Measurements from ENCODE around the gene UBE2E2. TPM values are rescaled to one million over a fixed set of nuclear protein-coding genes. Genes with fewer than 3 reads are reported as not detected.

UBE2E2 gene
- polyA plus RNA-seq, 1 donor (not counting 4 experiments of a cell fraction or from before 2014, with no cell fraction given), result 63.2 TPM

- DNase-seq (ENCODE audit: low read depth, low spot score) (no peak), FAIRE-seq (no peak)
- no peak overlapping the region for H3K4me2 ChIP-seq (ENCODE audit: control insufficient read depth, extremely low read depth, insufficient read depth, low read depth, low read length)
- no peaks in the 10 kb centered on the region for H3K4me1 ChIP-seq (ENCODE audit: control insufficient read depth, extremely low read depth, insufficient read depth, low read length)
- no peak overlapping the region for H2AFZ ChIP-seq (ENCODE audit: control insufficient read depth, low read length)
- H3K27ac ChIP-seq (ENCODE audit: control insufficient read depth, insufficient read depth, low read length), result no peak overlapping the region
- TF ChIP-seq, protein P1, sequence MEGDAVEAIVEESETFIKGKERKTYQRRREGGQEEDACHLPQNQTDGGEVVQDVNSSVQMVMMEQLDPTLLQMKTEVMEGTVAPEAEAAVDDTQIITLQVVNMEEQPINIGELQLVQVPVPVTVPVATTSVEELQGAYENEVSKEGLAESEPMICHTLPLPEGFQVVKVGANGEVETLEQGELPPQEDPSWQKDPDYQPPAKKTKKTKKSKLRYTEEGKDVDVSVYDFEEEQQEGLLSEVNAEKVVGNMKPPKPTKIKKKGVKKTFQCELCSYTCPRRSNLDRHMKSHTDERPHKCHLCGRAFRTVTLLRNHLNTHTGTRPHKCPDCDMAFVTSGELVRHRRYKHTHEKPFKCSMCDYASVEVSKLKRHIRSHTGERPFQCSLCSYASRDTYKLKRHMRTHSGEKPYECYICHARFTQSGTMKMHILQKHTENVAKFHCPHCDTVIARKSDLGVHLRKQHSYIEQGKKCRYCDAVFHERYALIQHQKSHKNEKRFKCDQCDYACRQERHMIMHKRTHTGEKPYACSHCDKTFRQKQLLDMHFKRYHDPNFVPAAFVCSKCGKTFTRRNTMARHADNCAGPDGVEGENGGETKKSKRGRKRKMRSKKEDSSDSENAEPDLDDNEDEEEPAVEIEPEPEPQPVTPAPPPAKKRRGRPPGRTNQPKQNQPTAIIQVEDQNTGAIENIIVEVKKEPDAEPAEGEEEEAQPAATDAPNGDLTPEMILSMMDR (optimal IDR thresholded peaks at IDR 0.05 in 1 of 3, IDR thresholded peaks at IDR 0.05 in 1 of 3, conservative IDR thresholded peaks at IDR 0.05 in 1 of 3; ENCODE audit: extremely low read depth in 1 of 3, insufficient read depth in 2 of 3, low read length in 3 of 3), result no peak
- TF ChIP-seq EZH2 (IDR thresholded peaks at IDR 0.05; ENCODE audit: low read length), result no peak
- peaks cover 5% of the 10 kb centered on the region for H3K9me3 ChIP-seq (ENCODE audit: control insufficient read depth, low read depth, low read length)
- H3K9ac ChIP-seq (ENCODE audit: control insufficient read depth, extremely low read depth, insufficient read depth, low read length), result no peak overlapping the region
- no peaks in the 10 kb centered on the region for H3K27me3 ChIP-seq (ENCODE audit: control insufficient read depth, extremely low read depth, insufficient read depth, low read length)
- dilution Hi-C loops (cut with MboI; ENCODE audit: extremely low pct_ligation_motif_present, low sequenced_read_pairs), result no loop called here
- no peak overlapping the region for H3K4me3 ChIP-seq (ENCODE audit: control insufficient read depth in 2 of 3, extremely low read depth in 1 of 3, insufficient read depth in 2 of 3, low read depth in 1 of 3, low read length in 3 of 3)
- H4K20me1 ChIP-seq (ENCODE audit: control insufficient read depth, extremely low read depth, insufficient read depth, low read length), result no peaks in the 10 kb centered on the region
- no peaks in the 10 kb centered on the region for H3K9me1 ChIP-seq (ENCODE audit: control insufficient read depth, extremely low read depth, insufficient read depth, low read length)
- H3K79me2 ChIP-seq (ENCODE audit: control insufficient read depth, insufficient read depth, low read length), result no peaks in the 10 kb centered on the region
- no peaks in the 10 kb centered on the region for H3K36me3 ChIP-seq (ENCODE audit: control insufficient read depth in 2 of 2, extremely low read depth in 1 of 2, insufficient read depth in 2 of 2, low read length in 2 of 2)
Observed at GRCh38 chr3:23475446-23475845, 272.3 kb downstream of the UBE2E2 start.

DNA sequence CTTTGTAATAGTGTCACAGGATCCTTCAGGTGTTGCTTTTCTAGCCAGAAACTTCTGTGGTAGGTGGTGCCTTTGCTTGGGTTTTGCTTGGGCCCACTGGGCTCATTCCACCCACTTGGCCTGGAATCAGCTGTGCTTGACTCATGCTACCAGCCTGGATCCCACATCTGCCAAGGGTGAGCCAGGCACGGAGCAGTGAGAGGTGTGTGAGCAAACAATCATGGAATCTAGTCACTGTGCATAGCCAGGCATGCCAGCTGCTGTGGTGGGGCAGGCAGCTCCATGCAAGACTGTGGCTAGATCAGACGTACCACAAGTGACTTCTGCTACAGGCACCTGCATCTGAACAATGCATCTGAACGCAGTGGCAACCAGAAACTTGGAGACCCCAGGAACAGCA is 275.9 kb downstream of the UBE2E2 start:
- dilution Hi-C loops (cut with MboI; ENCODE audit: extremely low pct_ligation_motif_present, low sequenced_read_pairs), result no loop called here
- TF ChIP-seq, protein P1 (optimal IDR thresholded peaks at IDR 0.05 in 1 of 3, IDR thresholded peaks at IDR 0.05 in 1 of 3, conservative IDR thresholded peaks at IDR 0.05 in 1 of 3; ENCODE audit: extremely low read depth in 1 of 3, insufficient read depth in 2 of 3, low read length in 3 of 3), result no peak
- TF ChIP-seq EZH2 (IDR thresholded peaks at IDR 0.05; ENCODE audit: low read length), result no peak
- H3K79me2 ChIP-seq (ENCODE audit: control insufficient read depth, insufficient read depth, low read length), result no peaks in the 10 kb centered on the region
- FAIRE-seq (no peak), DNase-seq (ENCODE audit: low read depth, low spot score) (no peak)
- peaks cover 5% of the 10 kb centered on the region for H3K9me3 ChIP-seq (ENCODE audit: control insufficient read depth, low read depth, low read length)
- H3K36me3 ChIP-seq (ENCODE audit: control insufficient read depth in 2 of 2, extremely low read depth in 1 of 2, insufficient read depth in 2 of 2, low read length in 2 of 2), result no peaks in the 10 kb centered on the region
- H3K9ac ChIP-seq (ENCODE audit: control insufficient read depth, extremely low read depth, insufficient read depth, low read length), result no peak overlapping the region
- no peak overlapping the region for H3K27ac ChIP-seq (ENCODE audit: control insufficient read depth, insufficient read depth, low read length)
- H4K20me1 ChIP-seq (ENCODE audit: control insufficient read depth, extremely low read depth, insufficient read depth, low read length), result no peaks in the 10 kb centered on the region
- H3K4me1 ChIP-seq (ENCODE audit: control insufficient read depth, extremely low read depth, insufficient read depth, low read length), result no peaks in the 10 kb centered on the region
- H3K4me2 ChIP-seq (ENCODE audit: control insufficient read depth, extremely low read depth, insufficient read depth, low read depth, low read length), result no peak overlapping the region
- no peaks in the 10 kb centered on the region for H3K27me3 ChIP-seq (ENCODE audit: control insufficient read depth, extremely low read depth, insufficient read depth, low read length)
- no peaks in the 10 kb centered on the region for H3K9me1 ChIP-seq (ENCODE audit: control insufficient read depth, extremely low read depth, insufficient read depth, low read length)
- no peak overlapping the region for H2AFZ ChIP-seq (ENCODE audit: control insufficient read depth, low read length)
- no peak overlapping the region for H3K4me3 ChIP-seq (ENCODE audit: control insufficient read depth in 2 of 3, extremely low read depth in 1 of 3, insufficient read depth in 2 of 3, low read depth in 1 of 3, low read length in 3 of 3)

Measured in keratinocyte (primary cell).